Fibroblast of lung (primary cell): ENCODE measurements around the gene COTL1.

Source experiments
- EZH2 ChIP-seq: IDR thresholded peaks from 2 replicates; pipeline ENCODE4 v1.5.1; 2012; ENCODE audit warnings: low read length, control low read depth, mild to moderate bottlenecking; ENCODE audit errors: missing control alignments
- TF ChIP-seq, protein P1 (sequence below), 2 donors: IDR thresholded peaks in 1 of 2; conservative IDR thresholded peaks in 1 of 2; 1 replicate in 1 of 2; 2 replicates in 1 of 2; pipeline ENCODE4 v1.5.1; 2011 to 2012; ENCODE audit warnings: low read length in 2 of 2, control low read depth in 1 of 2, inconsistent platforms in 1 of 2, low read depth in 1 of 2, mild to moderate bottlenecking in 1 of 2

DNA sequence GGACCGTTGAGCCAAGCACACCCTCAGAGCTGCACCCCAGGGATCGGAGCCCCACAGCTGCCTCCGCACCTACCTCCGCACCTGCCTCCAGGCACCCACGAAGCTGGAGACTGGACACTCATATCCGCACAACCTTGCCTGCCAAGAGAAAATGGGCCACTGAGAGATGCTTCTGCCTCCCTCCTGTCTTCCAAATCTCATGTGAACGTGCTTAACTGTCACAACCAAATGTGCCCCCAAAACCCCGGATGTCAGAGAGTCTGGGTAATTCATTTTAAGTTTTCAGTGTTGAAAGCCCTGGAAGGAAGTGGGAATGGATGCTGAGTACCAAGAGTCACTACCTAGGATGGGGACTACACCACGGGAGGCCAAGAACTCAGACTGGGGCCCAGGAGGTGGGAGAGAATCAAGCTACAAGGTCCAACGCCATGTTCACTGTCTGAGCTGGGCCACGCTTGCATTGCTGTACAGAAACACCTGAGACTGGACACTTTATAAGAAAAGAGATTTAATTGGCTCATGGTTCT is 63.9 kb downstream of the COTL1 start:
- TF ChIP-seq, protein P1, sequence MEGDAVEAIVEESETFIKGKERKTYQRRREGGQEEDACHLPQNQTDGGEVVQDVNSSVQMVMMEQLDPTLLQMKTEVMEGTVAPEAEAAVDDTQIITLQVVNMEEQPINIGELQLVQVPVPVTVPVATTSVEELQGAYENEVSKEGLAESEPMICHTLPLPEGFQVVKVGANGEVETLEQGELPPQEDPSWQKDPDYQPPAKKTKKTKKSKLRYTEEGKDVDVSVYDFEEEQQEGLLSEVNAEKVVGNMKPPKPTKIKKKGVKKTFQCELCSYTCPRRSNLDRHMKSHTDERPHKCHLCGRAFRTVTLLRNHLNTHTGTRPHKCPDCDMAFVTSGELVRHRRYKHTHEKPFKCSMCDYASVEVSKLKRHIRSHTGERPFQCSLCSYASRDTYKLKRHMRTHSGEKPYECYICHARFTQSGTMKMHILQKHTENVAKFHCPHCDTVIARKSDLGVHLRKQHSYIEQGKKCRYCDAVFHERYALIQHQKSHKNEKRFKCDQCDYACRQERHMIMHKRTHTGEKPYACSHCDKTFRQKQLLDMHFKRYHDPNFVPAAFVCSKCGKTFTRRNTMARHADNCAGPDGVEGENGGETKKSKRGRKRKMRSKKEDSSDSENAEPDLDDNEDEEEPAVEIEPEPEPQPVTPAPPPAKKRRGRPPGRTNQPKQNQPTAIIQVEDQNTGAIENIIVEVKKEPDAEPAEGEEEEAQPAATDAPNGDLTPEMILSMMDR (conservative IDR thresholded peaks at IDR 0.05 in 1 of 2, IDR thresholded peaks at IDR 0.05 in 1 of 2; ENCODE audit: low read depth in 1 of 2, low read length in 2 of 2), result no peak
- no peak for TF ChIP-seq EZH2
